IMR-90 (cell line): ENCODE data around the gene CUBN. TPM values are rescaled to one million over a fixed set of nuclear protein-coding genes. Genes with fewer than 3 reads are reported as not detected.

Experiments used
- ATAC-seq: fragments of 200-7000 bp; cut with Tn5 transposase; 2 replicates; pipeline ENCODE4 v1.9.1; 2020; ENCODE audit warnings: low read depth, mild to moderate bottlenecking, moderate library complexity
- BruUV-seq: library from RNA; stranded (reverse); fragments of 400-500 nt; replicated peaks from 2 replicates; lab custom pipeline; 2021; lab: Mats Ljungman, UMichigan
- CTCF ChIA-PET: fragments of 300-600 bp; formaldehyde crosslinking; extraction: SDS; loops from one replicate; lab custom pipeline; 2021; ENCODE audit warnings: antibody characterized with exemption; lab: Yijun Ruan, JAX
- POLR2A ChIA-PET: fragments of 300-600 bp; sonication (Branson Sonifier 250); formaldehyde crosslinking; loops from one replicate; lab custom pipeline; 2022; ENCODE audit warnings: antibody characterized with exemption; ENCODE audit not compliant: unreplicated experiment; lab: Charles Lee
- DNase-seq: peaks from one replicate; pipeline ENCODE4 v3.0.0; 2013
- H2AFZ ChIP-seq: replicated peaks from 2 replicates; pipeline ENCODE3; 2013; ENCODE audit warnings: low read length, mild to moderate bottlenecking; ENCODE audit not compliant: poor library complexity
- H2AK5ac ChIP-seq: 2 replicates; pipeline ENCODE4 v1.6.1; 2013; ENCODE audit warnings: low read depth, low read length, inconsistent platforms
- H2AK9ac ChIP-seq: replicated peaks from 2 replicates; pipeline ENCODE3; 2013; ENCODE audit warnings: mild to moderate bottlenecking, low read depth, low read length, moderate library complexity; ENCODE audit not compliant: poor library complexity
- H2BK120ac ChIP-seq: 2 replicates; pipeline ENCODE4 v1.6.1; 2013; ENCODE audit warnings: low read depth, low read length, inconsistent platforms
- H2BK15ac ChIP-seq: 3 replicates; pipeline ENCODE4 v1.6.1; 2013; ENCODE audit warnings: low read depth, low read length, inconsistent platforms
- H2BK20ac ChIP-seq: 2 replicates; pipeline ENCODE4 v1.6.1; 2013; ENCODE audit warnings: low read depth, mild to moderate bottlenecking, inconsistent platforms, low read length, moderate library complexity
- H2BK5ac ChIP-seq: 2 replicates; pipeline ENCODE4 v1.6.1; 2013; ENCODE audit warnings: mild to moderate bottlenecking, low read depth, low read length, inconsistent platforms; ENCODE audit not compliant: poor library complexity, severe bottlenecking
- H3K14ac ChIP-seq: replicated peaks from 2 replicates; pipeline ENCODE4 v1.6.1; 2013; ENCODE audit warnings: low read depth, low read length, inconsistent platforms
- H3K18ac ChIP-seq: 2 replicates; pipeline ENCODE4 v1.6.1; 2013; ENCODE audit warnings: low read depth, low read length, control low read depth
- H3K23ac ChIP-seq: 2 replicates; pipeline ENCODE4 v1.6.1; 2013; ENCODE audit warnings: low read depth, low read length, inconsistent platforms
- H3K27ac ChIP-seq: 2 replicates; pipeline ENCODE4 v1.5.1; 2013; ENCODE audit warnings: mild to moderate bottlenecking, control low read depth, low read length; ENCODE audit not compliant: insufficient read depth
- H3K27me3 ChIP-seq: 2 replicates; pipeline ENCODE4 v1.6.1; 2013; ENCODE audit warnings: low read length; ENCODE audit not compliant: control insufficient read depth, insufficient read depth
- H3K36me3 ChIP-seq: 2 replicates; pipeline ENCODE4 v1.6.1; 2013; ENCODE audit warnings: low read length, mixed read lengths; ENCODE audit not compliant: control insufficient read depth, insufficient read depth
- H3K4ac ChIP-seq: 2 replicates; pipeline ENCODE4 v1.6.1; 2013; ENCODE audit warnings: low read depth, low read length, inconsistent platforms
- H3K4me1 ChIP-seq: 2 replicates; pipeline ENCODE4 v1.6.1; 2013; ENCODE audit warnings: low read length, mixed read lengths; ENCODE audit not compliant: control insufficient read depth, insufficient read depth
- H3K4me2 ChIP-seq: 2 replicates; pipeline ENCODE4 v1.6.1; 2013; ENCODE audit warnings: low read depth, mild to moderate bottlenecking, control low read depth, low read length, moderate library complexity
- H3K4me3 ChIP-seq: 2 replicates; pipeline ENCODE4 v1.5.1; 2013; ENCODE audit warnings: low read depth, mild to moderate bottlenecking, control low read depth, low read length, moderate library complexity; ENCODE audit not compliant: insufficient read depth
- H3K56ac ChIP-seq: 2 replicates; pipeline ENCODE4 v1.6.1; 2013; ENCODE audit warnings: low read length, inconsistent platforms; ENCODE audit not compliant: insufficient read depth; ENCODE audit errors: extremely low read depth
- H3K79me1 ChIP-seq, 2 experiments: 2 replicates each; pipeline ENCODE4 v1.6.1; 2013; ENCODE audit warnings: low read length in 2 of 2, inconsistent platforms in 1 of 2, low read depth in 1 of 2
- H3K9ac ChIP-seq: 2 replicates; pipeline ENCODE4 v1.6.1; 2013; ENCODE audit warnings: low read depth, low read length, control low read depth
- H3K9me1 ChIP-seq: 2 replicates; pipeline ENCODE4 v1.6.1; 2013; ENCODE audit warnings: low read length, inconsistent platforms; ENCODE audit not compliant: insufficient read depth
- H3K9me3 ChIP-seq: 2 replicates; pipeline ENCODE4 v1.6.1; 2013; ENCODE audit warnings: low read length; ENCODE audit not compliant: control insufficient read depth, insufficient read depth
- H4K20me1 ChIP-seq: 2 replicates; pipeline ENCODE4 v1.6.1; 2013; ENCODE audit warnings: low read length, inconsistent platforms; ENCODE audit not compliant: insufficient read depth
- H4K5ac ChIP-seq: 2 replicates; pipeline ENCODE4 v1.6.1; 2013; ENCODE audit warnings: mild to moderate bottlenecking, low read depth, low read length, control low read depth
- H4K8ac ChIP-seq, 2 experiments: 2 replicates each; pipeline ENCODE4 v1.6.1; 2013; ENCODE audit warnings: low read depth in 2 of 2, low read length in 2 of 2, control low read depth in 1 of 2, inconsistent platforms in 1 of 2
- H4K91ac ChIP-seq: 2 replicates; pipeline ENCODE4 v1.6.1; 2013; ENCODE audit warnings: low read depth, low read length, inconsistent platforms; ENCODE audit not compliant: insufficient read depth
- BHLHE40 ChIP-seq: fragments of 150-350 bp; IDR thresholded peaks from 2 replicates; pipeline ENCODE4 v1.6.1; 2016; ENCODE audit warnings: mild to moderate bottlenecking, low read depth, low read length
- CEBPB ChIP-seq: IDR thresholded peaks from 2 replicates; pipeline ENCODE4 v1.6.1; 2012; ENCODE audit warnings: low read depth, low read length, improper control_type of control experiment
- CHD1 ChIP-seq: IDR thresholded peaks from 2 replicates; pipeline ENCODE4 v1.6.1; 2012; ENCODE audit warnings: low read depth, low read length, improper control_type of control experiment
- CTCF ChIP-seq: conservative IDR thresholded peaks from 2 replicates; pipeline ENCODE4 v1.5.1; 2012; ENCODE audit warnings: mild to moderate bottlenecking, low read depth, low read length, improper control_type of control experiment
- ELK1 ChIP-seq: fragments of 150-350 bp; IDR thresholded peaks from 2 replicates; pipeline ENCODE4 v1.6.1; 2016; ENCODE audit warnings: low read depth, mild to moderate bottlenecking, low read length, moderate library complexity, borderline replicate concordance
- FOS ChIP-seq: fragments of 150-350 bp; IDR thresholded peaks from 2 replicates; pipeline ENCODE4 v1.6.1; 2016; ENCODE audit warnings: low read depth, low read length
- MAFK ChIP-seq: IDR thresholded peaks from 2 replicates; pipeline ENCODE4 v1.6.1; 2012; ENCODE audit warnings: low read depth, low read length, improper control_type of control experiment
- MAZ ChIP-seq: IDR thresholded peaks from 2 replicates; pipeline ENCODE4 v1.6.1; 2012; ENCODE audit warnings: low read depth, mild to moderate bottlenecking, low read length, improper control_type of control experiment, moderate library complexity, borderline replicate concordance
- MXI1 ChIP-seq: IDR thresholded peaks from 2 replicates; pipeline ENCODE4 v1.6.1; 2012; ENCODE audit warnings: low read depth, mild to moderate bottlenecking, low read length, moderate library complexity, borderline replicate concordance
- NFE2L2 ChIP-seq: fragments of 150-350 bp; IDR thresholded peaks from 2 replicates; pipeline ENCODE4 v1.6.1; 2016; ENCODE audit warnings: low read depth, mild to moderate bottlenecking, low read length
- POLR2A ChIP-seq: IDR thresholded peaks from 2 replicates; pipeline ENCODE4 v1.6.1; 2012; ENCODE audit warnings: mild to moderate bottlenecking, low read depth, low read length
- RAD21 ChIP-seq: IDR thresholded peaks from 2 replicates; pipeline ENCODE4 v1.6.1; 2012; ENCODE audit warnings: low read length, improper control_type of control experiment
- RCOR1 ChIP-seq: IDR thresholded peaks from 2 replicates; pipeline ENCODE4 v1.6.1; 2012; ENCODE audit warnings: mild to moderate bottlenecking, low read length, improper control_type of control experiment; ENCODE audit not compliant: insufficient replicate concordance
- SMC3 ChIP-seq: fragments of 150-350 bp; IDR thresholded peaks from 2 replicates; pipeline ENCODE4 v1.6.1; 2016; ENCODE audit warnings: low read depth, mild to moderate bottlenecking, antibody characterized with exemption, low read length, moderate library complexity
- USF2 ChIP-seq: fragments of 150-350 bp; IDR thresholded peaks from 2 replicates; pipeline ENCODE4 v1.6.1; 2017; ENCODE audit warnings: mild to moderate bottlenecking, antibody characterized with exemption, low read length, low read depth
- WGBS, 2 experiments: methylation state at CpG; one replicate each; pipeline versions ENCODE4 v1.1.5 to v1.1.7; 2013; ENCODE audit warnings: missing lambda C conversion rate in 2 of 2; ENCODE audit not compliant: insufficient read length in 1 of 2; ENCODE audit errors: extremely low coverage in 2 of 2; 5-methylcytosine and 5-hydroxymethylcytosine counted together
- dilution Hi-C: fragments of 300-500 bp; cut with HindIII; formaldehyde crosslinking; loops from one replicate; pipeline ENCODE4 v1.14.3; 2018; ENCODE audit warnings: low sequenced_read_pairs; ENCODE audit not compliant: unreplicated experiment
- in situ Hi-C: fragments of 300-500 bp; cut with MboI; formaldehyde crosslinking; loops from 3 replicates; pipeline ENCODE4 v1.14.3; 2019; ENCODE audit warnings: low sequenced_read_pairs, inconsistent platforms, mixed read lengths
- intact Hi-C: fragments of 100-400 bp; cut with micrococcal nuclease; formaldehyde crosslinking; loops from 2 replicates; pipeline ENCODE4 v1.10.0; 2022
- polyA plus RNA-seq, 3 experiments: library from polyadenylated mRNA; depleted of rRNA; stranded (reverse); fragments of >200 nt; gene quantifications; 2 replicates each; pipeline ENCODE4 v1.2.3, GENCODE V29; 2012; ENCODE audit warnings: low replicate concordance in 1 of 3
- total RNA-seq: library from RNA; depleted of rRNA; stranded (reverse); fragments of >200 nt; gene quantifications from 2 replicates; pipeline ENCODE4 v1.2.3, GENCODE V29; 2012

CUBN gene
- total and polyA plus RNA-seq, 2 of the 4 experiments (the other 2 are of a cell fraction): 0.19 to 0.54 TPM

GRCh38 chr10:16954280-16955030, 175.2 kb downstream of the CUBN start:
- BruUV-seq: no TSS peak
- no peak overlapping the region for H2AFZ ChIP-seq
- TF ChIP-seq POLR2A (no peak), RAD21 (no peak), NFE2L2 (no peak), MAFK (no peak), MXI1 (no peak), MAZ (no peak), BHLHE40 (no peak), ELK1 (no peak), SMC3 (no peak), CTCF (no peak), CHD1 (no peak), RCOR1 (no peak), FOS (no peak), CEBPB (no peak), USF2 (no peak)

More at GRCh38 chr10:16954280-16955030, 175.2 kb downstream of the CUBN start:
- ATAC-seq: no peak
- in situ Hi-C loops: no loop called here
- Histone ChIP-seq H3K56ac (no peak overlapping the region), H4K91ac (no peak overlapping the region), H2BK20ac (no peak overlapping the region), H4K8ac (no peak overlapping the region), H4K5ac (no peak overlapping the region), H3K27ac (no peak overlapping the region), H3K9ac (no peak overlapping the region), H3K4ac (0 out of 2 replicates have a peak overlapping the region, but pooled peaks have one; percentile 18), H3K79me1 (no peaks in the 10 kb centered on the region), H2AK5ac (peak overlapping the region; percentile 42), H2AK9ac (no peak overlapping the region), H3K9me3 (no peaks in the 10 kb centered on the region), H2BK15ac (peak overlapping the region; percentile 30; the same call in 1 of the 3 replicates), H3K36me3 (no peaks in the 10 kb centered on the region), H3K9me1 (peaks cover 3% of the 10 kb centered on the region; the same call in 1 of the 2 replicates), H4K20me1 (no peaks in the 10 kb centered on the region), H3K4me3 (no peak overlapping the region), H2BK120ac (no peak overlapping the region), H3K4me2 (no peak overlapping the region), H2BK5ac (no peak overlapping the region), H3K14ac (no peak overlapping the region), H3K4me1 (peaks cover 16% of the 10 kb centered on the region), H3K27me3 (no peaks in the 10 kb centered on the region), H3K23ac (no peak overlapping the region), H3K18ac (no peak overlapping the region)
- intact Hi-C loops: no loop called here
- DNase-seq: no peak
- dilution Hi-C loops: no loop called here
- ChIA-PET CTCF (no interaction called here), POLR2A (no interaction called here)
- WGBS, 2 experiments: 67% methylated on average over 3 of the region's 13 CpGs; no CpG with 5 or more reads in 1 of the 2 experiments
